Tibial nerve (tissue), 4 donors: ENCODE data around the gene CES2.

Source experiments
- CTCF ChIP-seq, 5 experiments: fragments of 200-600 bp in 3 of 5; fragments of 450-650 bp in 2 of 5; sonication (generic) in 3 of 5; IDR thresholded peaks; one replicate each; pipeline ENCODE4 v1.5.1; 2016 to 2019; ENCODE audit warnings: antibody characterized with exemption in 5 of 5, mild to moderate bottlenecking in 3 of 5, moderate library complexity in 2 of 5
- EP300 ChIP-seq, 2 donors: sonication (generic); formaldehyde crosslinking; IDR thresholded peaks; one replicate each; pipeline ENCODE4 v1.6.1; 2017; ENCODE audit warnings: antibody characterized with exemption in 2 of 2, mild to moderate bottlenecking in 1 of 2

GRCh38 chr16:66913081-66913480 is 22.2 kb upstream of the CES2 start:
- no peak for TF ChIP-seq CTCF (IDR thresholded peaks at IDR 0.05)
- no peak for TF ChIP-seq EP300 (IDR thresholded peaks at IDR 0.05)
